DOHH2 (cell line): ENCODE measurements around the gene ZFYVE26.

Source experiments
- EZH2phosphoT487 ChIP-seq: fragments of 200-600 bp; sonication (generic); IDR thresholded peaks from 2 replicates; pipeline ENCODE4 v1.6.1; 2017; ENCODE audit warnings: borderline replicate concordance, mild to moderate bottlenecking, antibody characterized with exemption, low read length, moderate library complexity, mixed read lengths
- TF ChIP-seq, protein P1 (sequence below): fragments of 200-600 bp; sonication (generic); IDR thresholded peaks from one replicate; pipeline ENCODE4 v1.5.1; 2014; ENCODE audit warnings: antibody characterized with exemption, mild to moderate bottlenecking, low read depth, low read length; ENCODE audit not compliant: poor library complexity, severe bottlenecking

DNA sequence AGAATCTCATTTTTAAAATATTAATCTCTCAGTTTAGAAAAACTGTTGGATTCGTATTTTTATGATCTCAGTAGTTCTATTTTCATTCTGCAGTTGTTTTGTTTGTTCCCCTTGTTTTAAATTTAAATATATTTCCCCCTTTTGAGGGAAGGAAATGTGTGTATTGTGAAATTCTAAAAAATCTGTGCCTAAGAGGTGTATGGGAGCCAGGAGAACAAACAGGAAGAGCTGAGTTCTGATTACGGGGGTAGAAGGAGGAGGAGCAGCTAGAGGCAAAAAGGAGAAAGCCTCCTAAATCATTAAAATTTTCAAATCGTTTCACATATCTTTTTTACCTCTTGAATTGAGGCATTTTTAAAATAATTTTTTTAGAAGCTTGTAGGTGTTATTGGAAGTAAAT, 112.4 kb downstream of the ZFYVE26 start:
- TF ChIP-seq, protein P1, sequence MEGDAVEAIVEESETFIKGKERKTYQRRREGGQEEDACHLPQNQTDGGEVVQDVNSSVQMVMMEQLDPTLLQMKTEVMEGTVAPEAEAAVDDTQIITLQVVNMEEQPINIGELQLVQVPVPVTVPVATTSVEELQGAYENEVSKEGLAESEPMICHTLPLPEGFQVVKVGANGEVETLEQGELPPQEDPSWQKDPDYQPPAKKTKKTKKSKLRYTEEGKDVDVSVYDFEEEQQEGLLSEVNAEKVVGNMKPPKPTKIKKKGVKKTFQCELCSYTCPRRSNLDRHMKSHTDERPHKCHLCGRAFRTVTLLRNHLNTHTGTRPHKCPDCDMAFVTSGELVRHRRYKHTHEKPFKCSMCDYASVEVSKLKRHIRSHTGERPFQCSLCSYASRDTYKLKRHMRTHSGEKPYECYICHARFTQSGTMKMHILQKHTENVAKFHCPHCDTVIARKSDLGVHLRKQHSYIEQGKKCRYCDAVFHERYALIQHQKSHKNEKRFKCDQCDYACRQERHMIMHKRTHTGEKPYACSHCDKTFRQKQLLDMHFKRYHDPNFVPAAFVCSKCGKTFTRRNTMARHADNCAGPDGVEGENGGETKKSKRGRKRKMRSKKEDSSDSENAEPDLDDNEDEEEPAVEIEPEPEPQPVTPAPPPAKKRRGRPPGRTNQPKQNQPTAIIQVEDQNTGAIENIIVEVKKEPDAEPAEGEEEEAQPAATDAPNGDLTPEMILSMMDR = no peak
- TF ChIP-seq EZH2phosphoT487 = no peak
